A549 (cell line): ENCODE measurements around the gene BUD23.

ENCODE experiments used
- CHD4 ChIP-seq: fragments of 200-600 bp; sonication (generic); IDR thresholded peaks from 2 replicates; pipeline ENCODE4 v1.6.1; 2016; ENCODE audit warnings: antibody characterized with exemption, mild to moderate bottlenecking, borderline replicate concordance
- POLR2A ChIP-seq: IDR thresholded peaks from 2 replicates; pipeline ENCODE4 v1.6.1; 2012; ENCODE audit warnings: mild to moderate bottlenecking, low read length

DNA sequence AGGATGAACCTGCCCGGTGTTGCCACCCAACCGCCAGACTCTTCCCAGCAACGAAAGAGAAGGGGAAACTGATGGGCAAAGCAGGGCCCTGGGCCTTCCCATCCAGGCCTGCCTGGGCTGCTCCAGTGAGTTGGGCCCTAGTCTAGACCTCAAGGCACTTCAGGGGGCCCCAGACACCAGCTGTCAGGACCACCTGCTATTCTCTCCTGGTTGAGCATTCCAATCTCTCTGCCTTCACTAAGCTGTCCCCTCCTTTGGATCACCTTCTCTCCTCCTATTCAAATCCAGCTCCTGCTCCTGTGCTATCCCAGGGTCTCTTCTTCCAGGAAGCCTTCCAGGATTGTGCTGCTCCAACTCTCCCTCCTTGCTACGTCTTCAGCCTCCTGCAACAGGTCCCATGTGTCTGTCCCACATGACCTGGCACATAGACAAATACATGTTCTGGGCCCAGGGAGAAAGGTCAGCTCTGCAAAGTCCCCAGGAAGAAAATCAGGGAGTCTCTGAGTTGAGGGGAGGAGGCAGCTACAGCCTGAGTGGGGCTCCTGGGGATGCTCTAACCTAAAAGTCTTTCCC is 33.0 kb downstream of the BUD23 start:
- no peak for TF ChIP-seq POLR2A
- no peak for TF ChIP-seq CHD4
